Stimulated activated naive B cell treated with anti-CD40 and anti-IgM and Interleukin-4, amounts not matched to agents 10 μg/mL and 1 μg/mL and 100 μg/mL, for 72 hours (primary cell): ENCODE measurements around the gene ZNF470.

Experiments used
- ATAC-seq, 2 donors: fragments of 150-1000 bp; cut with Tn5 transposase; replicated peaks; 2 replicates each; pipeline ENCODE4 v1.10.0; 2021; ENCODE audit warnings: moderate library complexity in 1 of 2
- DNase-seq: peaks from one replicate; pipeline ENCODE4 v3.0.0; 2021
- H3K27ac Mint-ChIP-seq: one replicate; pipeline ENCODE4 v1.8.0; 2022; ENCODE audit warnings: mild to moderate bottlenecking, mixed read lengths
- H3K27me3 Mint-ChIP-seq, 2 donors: one replicate each; pipeline ENCODE4 v1.8.0; 2022; ENCODE audit warnings: mixed read lengths in 2 of 2
- H3K36me3 Mint-ChIP-seq, 2 donors: one replicate each; pipeline ENCODE4 v1.8.0; 2022; ENCODE audit warnings: mixed read lengths in 2 of 2, mild to moderate bottlenecking in 1 of 2
- H3K4me1 Mint-ChIP-seq, 2 donors: one replicate each; pipeline ENCODE4 v1.8.0; 2022; ENCODE audit warnings: mixed read lengths in 2 of 2, mild to moderate bottlenecking in 1 of 2
- H3K4me3 Mint-ChIP-seq, 2 donors: one replicate each; pipeline ENCODE4 v1.8.0; 2022; ENCODE audit warnings: mild to moderate bottlenecking in 2 of 2, mixed read lengths in 2 of 2, moderate library complexity in 1 of 2
- H3K9me3 Mint-ChIP-seq, 2 donors: one replicate each; pipeline ENCODE4 v1.8.0; 2022; ENCODE audit warnings: mixed read lengths in 2 of 2, mild to moderate bottlenecking in 1 of 2

Gene ZNF470

DNA sequence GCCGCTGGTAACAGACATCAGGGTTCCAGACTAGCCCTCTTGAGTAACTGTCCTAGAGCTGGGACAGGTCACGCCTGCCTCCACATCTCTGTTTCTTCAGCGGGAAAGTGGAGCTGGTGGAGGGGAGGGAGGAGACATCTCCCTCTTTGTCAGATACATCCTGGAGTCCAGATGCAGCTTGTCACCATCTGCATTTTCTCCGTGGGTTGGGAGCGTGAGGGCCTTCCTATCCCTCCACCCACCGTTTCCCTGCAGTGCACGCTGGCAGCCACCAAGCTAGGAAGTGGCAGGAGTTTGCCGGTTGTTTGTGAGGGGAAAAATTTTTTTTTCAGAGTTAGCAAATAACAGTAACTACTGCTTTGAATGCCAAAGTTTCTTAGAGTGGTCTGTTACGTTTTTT lies 55.7 kb downstream of the ZNF470 start:
- Mint-ChIP-seq H3K36me3 (peaks cover 74 to 85% of the 10 kb centered on the region in 2 donors), H3K4me3 (no peak overlapping the region), H3K27ac (no peak overlapping the region), H3K27me3 (no peaks in the 10 kb centered on the region), H3K4me1 (peaks cover 0 to 3% of the 10 kb centered on the region in 2 donors), H3K9me3 (peaks cover 17 to 29% of the 10 kb centered on the region in 2 donors)
- DNase-seq: no peak
- no peak for ATAC-seq

DNA sequence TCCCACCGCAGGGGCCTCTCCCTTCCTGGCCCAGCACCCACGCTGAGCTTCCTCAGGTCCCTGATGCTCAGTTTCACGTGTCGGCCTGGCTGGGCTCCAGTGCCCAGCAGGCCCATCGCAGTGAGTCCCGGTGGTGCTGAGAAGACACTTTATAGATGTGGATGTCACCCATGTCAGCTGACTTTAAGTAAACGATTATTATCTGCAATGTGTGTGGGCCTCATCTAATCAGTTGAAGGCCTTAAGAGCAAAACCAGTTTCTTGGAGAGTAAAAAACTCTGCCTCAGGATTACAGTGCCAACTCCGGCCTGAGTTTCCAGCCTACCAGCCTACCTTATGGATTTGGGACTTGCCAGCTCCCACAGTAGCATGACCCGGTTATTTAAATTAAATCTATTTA lies 58.4 kb downstream of the ZNF470 start:
- Mint-ChIP-seq H3K9me3 (peaks cover 26 to 34% of the 10 kb centered on the region in 2 donors), H3K27ac (no peak overlapping the region), H3K27me3 (no peaks in the 10 kb centered on the region), H3K36me3 (peaks cover 67 to 72% of the 10 kb centered on the region in 2 donors), H3K4me1 (no peaks in the 10 kb centered on the region), H3K4me3 (no peak overlapping the region)
- ATAC-seq (no peak), DNase-seq (no peak)

DNA sequence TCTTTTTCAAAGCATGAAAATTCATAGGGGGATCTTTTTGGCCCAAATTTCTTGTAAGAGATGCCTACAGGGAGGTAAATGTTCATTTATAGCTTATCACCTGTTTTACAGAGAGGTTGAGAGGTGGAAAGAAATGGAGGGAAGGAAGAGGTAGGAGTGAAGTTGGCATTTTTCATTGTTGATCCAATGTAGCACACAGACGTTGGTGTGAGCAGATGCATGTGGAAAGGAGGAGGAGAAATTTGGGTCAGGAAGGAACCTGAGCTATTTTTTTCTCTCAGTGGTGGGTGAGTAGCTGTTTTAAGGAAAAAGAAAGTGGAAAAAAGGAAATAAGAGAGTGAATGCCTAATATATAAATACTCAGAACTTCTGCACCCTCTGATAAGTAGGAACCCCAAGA lies 65.8 kb downstream of the ZNF470 start:
- Mint-ChIP-seq H3K9me3 (peaks cover 31 to 44% of the 10 kb centered on the region in 2 donors), H3K27me3 (peaks cover 4 to 5% of the 10 kb centered on the region in 2 donors), H3K36me3 (peaks cover 14 to 25% of the 10 kb centered on the region in 2 donors), H3K27ac (no peak overlapping the region), H3K4me3 (no peak overlapping the region), H3K4me1 (no peaks in the 10 kb centered on the region)
- DNase-seq: no peak
- no peak for ATAC-seq

DNA sequence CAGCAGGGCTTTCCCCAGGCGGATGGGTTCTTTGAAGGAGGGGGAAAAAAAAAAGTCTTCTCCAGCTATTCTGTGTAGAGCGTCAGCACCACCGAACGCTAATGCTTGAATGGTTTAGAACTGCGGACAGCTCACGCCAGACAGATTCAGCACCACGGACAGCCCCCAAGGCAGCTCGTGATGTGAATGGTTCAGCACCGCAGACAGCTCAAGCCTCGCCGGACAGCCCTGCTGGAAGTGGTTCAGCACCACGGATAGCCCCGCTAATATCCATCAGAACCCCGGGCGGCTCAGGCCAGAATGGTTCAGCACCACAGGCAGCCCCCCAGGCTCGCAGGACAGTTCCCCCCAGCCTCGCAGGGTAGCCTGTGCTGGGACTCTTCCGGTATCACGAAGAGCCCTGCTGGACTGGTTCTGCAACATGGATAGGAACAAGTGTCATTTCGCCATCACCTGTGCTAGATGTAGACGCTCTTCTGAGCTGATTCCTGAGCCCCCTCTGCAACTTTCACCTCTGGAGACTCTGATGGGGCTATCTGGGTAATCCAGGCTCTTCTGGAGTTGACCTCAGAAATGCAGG lies 70.8 kb downstream of the ZNF470 start:
- ATAC-seq: peak; percentile 68 to 77
- Mint-ChIP-seq H3K4me3 (no peak overlapping the region), H3K36me3 (peaks cover 12 to 19% of the 10 kb centered on the region in 2 donors)

More for the DNA sequence above, 70.8 kb downstream of the ZNF470 start:
- Mint-ChIP-seq H3K4me1 (peaks cover 0 to 2% of the 10 kb centered on the region in 2 donors), H3K9me3 (peaks cover 23 to 29% of the 10 kb centered on the region in 2 donors), H3K27ac (no peak overlapping the region), H3K27me3 (peaks cover 10 to 33% of the 10 kb centered on the region in 2 donors)
- DNase-seq: peak; percentile 58
